Osteoblast (primary cell): ENCODE data around the gene MBTPS2. TPM values are rescaled to one million over a fixed set of nuclear protein-coding genes. Genes with fewer than 3 reads are reported as not detected.
A peak's percentile ranks its signal among the peaks of the same experiment; 100 is the strongest.

ENCODE experiments used
- DNase-seq: peaks from one replicate; pipeline ENCODE4 v3.0.0; 2011; ENCODE audit warnings: low spot score, mixed read lengths; ENCODE audit not compliant: insufficient read length; ENCODE audit errors: missing footprints
- H2AFZ ChIP-seq: 2 replicates; pipeline ENCODE4 v1.6.0; 2011; ENCODE audit warnings: mild to moderate bottlenecking, low read length
- H3K27ac ChIP-seq: 2 replicates; pipeline ENCODE4 v1.5.1; 2011; ENCODE audit warnings: mild to moderate bottlenecking, low read depth, low read length, moderate library complexity
- H3K27me3 ChIP-seq: 2 replicates; pipeline ENCODE4 v1.6.0; 2012; ENCODE audit warnings: mild to moderate bottlenecking, control low read depth, inconsistent platforms, low read length, moderate library complexity; ENCODE audit not compliant: insufficient read depth
- H3K36me3 ChIP-seq: 2 replicates; pipeline ENCODE4 v1.5.1; 2011; ENCODE audit warnings: mild to moderate bottlenecking, low read length, control low read depth, moderate library complexity; ENCODE audit not compliant: insufficient read depth
- H3K4me1 ChIP-seq: 2 replicates; pipeline ENCODE4 v1.5.1; 2011; ENCODE audit warnings: mild to moderate bottlenecking, low read length, control low read depth, moderate library complexity; ENCODE audit not compliant: insufficient read depth
- H3K4me2 ChIP-seq: 2 replicates; pipeline ENCODE4 v1.6.0; 2011; ENCODE audit warnings: mild to moderate bottlenecking, low read length; ENCODE audit not compliant: insufficient read depth
- H3K4me3 ChIP-seq: fragments of 200-600 bp; sonication (generic); 3 replicates; pipeline ENCODE4 v1.5.1; 2012; ENCODE audit warnings: mild to moderate bottlenecking, low read length, inconsistent platforms; ENCODE audit not compliant: insufficient read depth
- H3K79me2 ChIP-seq: 2 replicates; pipeline ENCODE4 v1.6.0; 2012; ENCODE audit warnings: mild to moderate bottlenecking, low read length, control low read depth, inconsistent platforms; ENCODE audit not compliant: insufficient read depth
- H3K9me3 ChIP-seq: 2 replicates; pipeline ENCODE4 v1.5.1; 2011; ENCODE audit warnings: low read depth, low read length, control low read depth
- H4K20me1 ChIP-seq: 2 replicates; pipeline ENCODE4 v1.6.0; 2012; ENCODE audit warnings: mild to moderate bottlenecking, low read length, control low read depth; ENCODE audit not compliant: insufficient read depth
- CTCF ChIP-seq: IDR thresholded peaks from 2 replicates; pipeline ENCODE4 v1.5.1; 2011; ENCODE audit warnings: mild to moderate bottlenecking, low read depth, low read length, moderate library complexity; ENCODE audit errors: extremely low read depth
- total RNA-seq: library from RNA; depleted of rRNA; stranded (reverse); fragments of >200 nt; gene quantifications from 2 replicates; pipeline ENCODE4 v1.2.3, GENCODE V29; 2012

Gene MBTPS2
- total RNA-seq, 1 donor: 9.0 TPM

DNA sequence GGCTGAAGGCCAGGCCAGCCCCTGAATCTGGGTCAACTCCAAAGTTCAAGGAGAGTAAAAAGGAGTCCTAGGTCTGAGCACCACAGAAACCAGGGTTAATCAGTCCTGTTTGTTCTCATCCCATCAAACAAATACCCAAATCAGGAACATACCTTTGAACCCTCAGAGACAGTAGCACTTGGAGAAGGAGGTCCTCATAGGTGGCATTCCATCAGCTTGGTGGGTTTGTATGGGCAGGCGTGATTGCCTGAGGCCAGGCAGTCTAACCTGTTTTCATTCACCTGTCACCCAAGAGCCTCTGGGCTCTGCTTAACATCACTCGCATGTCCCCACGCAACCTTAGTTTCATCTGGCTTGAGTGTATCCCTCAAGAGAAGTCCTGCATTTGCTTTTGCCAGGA, 17.5 kb upstream of the MBTPS2 start:
- Histone ChIP-seq H3K27me3 (no peaks in the 10 kb centered on the region), H3K27ac (no peak overlapping the region), H3K4me1 (no peaks in the 10 kb centered on the region), H3K79me2 (no peaks in the 10 kb centered on the region), H3K4me2 (no peak overlapping the region), H2AFZ (no peak overlapping the region), H3K4me3 (no peak overlapping the region), H4K20me1 (no peaks in the 10 kb centered on the region), H3K36me3 (no peaks in the 10 kb centered on the region), H3K9me3 (no peaks in the 10 kb centered on the region)
- no peak for TF ChIP-seq CTCF
- no peak for DNase-seq

- no peak overlapping the region for H2AFZ ChIP-seq
- no peak for DNase-seq
- H3K4me2 ChIP-seq: no peak overlapping the region
- no peaks in the 10 kb centered on the region for H3K9me3 ChIP-seq
- TF ChIP-seq CTCF: no peak
- H3K79me2 ChIP-seq: no peaks in the 10 kb centered on the region
- H3K27ac ChIP-seq: no peak overlapping the region
- H3K36me3 ChIP-seq: no peaks in the 10 kb centered on the region
- H4K20me1 ChIP-seq: no peaks in the 10 kb centered on the region
- H3K4me3 ChIP-seq: no peak overlapping the region
- H3K27me3 ChIP-seq: no peaks in the 10 kb centered on the region
- H3K4me1 ChIP-seq: no peaks in the 10 kb centered on the region
Measured at GRCh38 chrX:21831496-21831895, 7.9 kb upstream of the MBTPS2 start.

DNA sequence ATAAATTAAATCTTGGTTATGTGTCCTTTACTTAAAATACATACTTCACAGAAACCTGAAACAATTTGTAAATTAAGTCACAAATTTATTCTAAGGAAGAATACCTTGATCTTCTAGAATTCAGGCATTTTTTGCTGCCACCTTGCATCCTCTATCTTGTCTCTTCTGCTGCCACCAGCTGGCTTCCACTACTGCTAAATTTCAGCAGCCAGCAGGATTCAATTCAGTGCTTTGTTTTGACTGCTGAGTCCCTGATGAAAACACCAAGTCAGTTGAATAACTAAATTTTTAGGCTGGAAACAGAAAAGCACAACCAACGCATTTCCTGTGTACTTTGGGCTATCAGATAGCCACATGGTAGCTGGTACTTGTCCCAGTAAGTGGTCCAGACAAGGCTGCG, 2.4 kb upstream of the MBTPS2 start:
- H3K36me3 ChIP-seq: no peaks in the 10 kb centered on the region
- no peak for DNase-seq
- TF ChIP-seq CTCF: no peak
- H3K4me2 ChIP-seq: no peak overlapping the region
- H3K4me1 ChIP-seq: peaks cover 2% of the 10 kb centered on the region
- peak overlapping the region; percentile 72 for H2AFZ ChIP-seq
- no peaks in the 10 kb centered on the region for H3K9me3 ChIP-seq
- H3K27ac ChIP-seq: no peak overlapping the region
- H3K27me3 ChIP-seq: no peaks in the 10 kb centered on the region
- peaks cover 25% of the 10 kb centered on the region for H3K79me2 ChIP-seq
- H3K4me3 ChIP-seq: no peak overlapping the region
- H4K20me1 ChIP-seq: no peaks in the 10 kb centered on the region

DNA sequence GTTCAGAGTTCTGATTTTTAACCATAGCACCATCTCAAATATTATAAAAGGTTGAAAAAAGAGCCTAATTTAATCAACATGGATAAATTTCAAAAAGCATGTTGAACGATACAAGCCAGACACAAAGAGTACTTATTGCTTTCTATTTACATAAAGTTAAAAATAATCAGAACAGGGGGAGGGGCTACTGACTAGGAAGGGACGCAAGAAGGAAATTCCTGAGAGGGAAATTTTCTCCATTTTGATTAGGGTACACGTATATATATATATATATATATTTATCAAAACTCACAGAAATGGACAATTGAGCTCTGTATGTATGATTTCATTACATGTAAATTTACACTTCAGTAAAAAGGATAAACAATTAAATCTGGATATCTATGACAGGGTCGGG, 482 bp upstream of the MBTPS2 start:
- no peak for DNase-seq
- Histone ChIP-seq H3K79me2 (peaks cover 27% of the 10 kb centered on the region), H2AFZ (peak overlapping the region; percentile 87), H3K4me1 (peaks cover 2% of the 10 kb centered on the region), H3K4me2 (peak overlapping the region; percentile 76), H3K27ac (peak overlapping the region; percentile 78), H3K9me3 (no peaks in the 10 kb centered on the region), H3K4me3 (peak overlapping the region; percentile 84), H3K27me3 (no peaks in the 10 kb centered on the region), H4K20me1 (no peaks in the 10 kb centered on the region), H3K36me3 (no peaks in the 10 kb centered on the region)
- TF ChIP-seq CTCF: no peak
